ENCODE results near the gene SNX9. TPM values are rescaled to one million over a fixed set of nuclear protein-coding genes. Genes with fewer than 3 reads are reported as not detected.

SNX9 gene
- total RNA-seq, 8 experiments from 2014 or later = 8.5 to 32.0 (median 13.7) TPM

- no peak overlapping the region for H3K4me3 ChIP-seq
- 60 to 100% (median 83%) methylated on average over 1 to 6 of the region's 7 CpGs; no CpG with 5 or more reads in 1 of the 10 experiments for WGBS, 10 experiments
- peak in 3 of 8 experiments; percentile 17 to 49 (median 33) for ATAC-seq (replicated peaks in 6 of 8)
These were observed 130.6 kb downstream of the SNX9 start for GRCh38 chr6:157953580-157954091.

GRCh38 chr6:157954150-157955117 is 131.4 kb downstream of the SNX9 start:
- peak overlapping the region in 1 of 2 donors; percentile 5 for H3K27ac ChIP-seq
- H3K4me3 ChIP-seq = no peak overlapping the region
- H3K4me1 ChIP-seq (replicated peaks in 1 of 2) = peaks cover 0 to 9% of the 10 kb centered on the region in 2 donors
- peak; percentile 59 to 87 (median 76) for ATAC-seq (replicated peaks in 6 of 8)
- in situ Hi-C loops (cut with MboI; ENCODE audit: low pct_unique_long_range_greater_than_20kb in 2 of 9, low sequenced_read_pairs in 9 of 9, unreplicated experiment in 9 of 9) = no loop called here
- 34 to 100% (median 71%) methylated on average over 5 to 20 of the region's 34 CpGs for WGBS, 10 experiments

More at GRCh38 chr6:157953580-157954091, 130.6 kb downstream of the SNX9 start:
- H3K27ac ChIP-seq = no peak overlapping the region
- in situ Hi-C loops (cut with MboI; ENCODE audit: low pct_unique_long_range_greater_than_20kb in 2 of 9, low sequenced_read_pairs in 9 of 9, unreplicated experiment in 9 of 9) = no loop called here
- H3K4me1 ChIP-seq (replicated peaks in 1 of 2) = peaks cover 0 to 9% of the 10 kb centered on the region in 2 donors

- 60 to 100% (median 82%) methylated on average over 1 to 6 of the region's 6 CpGs; no CpG with 5 or more reads in 1 of the 10 experiments for WGBS, 10 experiments
- no peak for ATAC-seq (replicated peaks in 6 of 8)
- Histone ChIP-seq H3K4me1 (replicated peaks in 1 of 2) (peaks cover 0 to 9% of the 10 kb centered on the region in 2 donors), H3K27ac (no peak overlapping the region), H3K4me3 (no peak overlapping the region)
- in situ Hi-C loops (cut with MboI; ENCODE audit: low pct_unique_long_range_greater_than_20kb in 2 of 9, low sequenced_read_pairs in 9 of 9, unreplicated experiment in 9 of 9) = no loop called here
These were observed 132.6 kb downstream of the SNX9 start for GRCh38 chr6:157955675-157956074.

GRCh38 chr6:157956171-157956730 is 133.2 kb downstream of the SNX9 start:
- H3K4me3 ChIP-seq = no peak overlapping the region
- no peak for ATAC-seq (replicated peaks in 6 of 8)
- in situ Hi-C loops (cut with MboI; ENCODE audit: low pct_unique_long_range_greater_than_20kb in 2 of 9, low sequenced_read_pairs in 9 of 9, unreplicated experiment in 9 of 9) = no loop called here
- peaks cover 0 to 9% of the 10 kb centered on the region in 2 donors for H3K4me1 ChIP-seq (replicated peaks in 1 of 2)
- WGBS, 10 experiments = 17 to 100% (median 92%) methylated on average over 1 to 9 of the region's 12 CpGs; no CpG with 5 or more reads in 2 of the 10 experiments
- H3K27ac ChIP-seq = no peak overlapping the region

- in situ Hi-C loops (cut with MboI; ENCODE audit: low pct_unique_long_range_greater_than_20kb in 2 of 9, low sequenced_read_pairs in 9 of 9, unreplicated experiment in 9 of 9) = no loop called here
- H3K4me1 ChIP-seq (replicated peaks in 1 of 2) = peaks cover 0 to under 1% of the 10 kb centered on the region in 2 donors
- H3K27ac ChIP-seq = no peak overlapping the region
- no peak for ATAC-seq (replicated peaks in 6 of 8)
- no peak overlapping the region for H3K4me3 ChIP-seq
- 89 to 100% methylated on average over 1 of the region's 1 CpG; no CpG with 5 or more reads in 8 of the 10 experiments for WGBS, 10 experiments
These were observed 136.6 kb downstream of the SNX9 start for GRCh38 chr6:157959451-157960227.

- H3K4me1 ChIP-seq (replicated peaks in 1 of 2) = no peaks in the 10 kb centered on the region
- peak in 4 of 8 experiments; percentile 24 to 96 (median 94) for ATAC-seq (replicated peaks in 6 of 8)
- 0 to 93% (median 63%) methylated on average over 1 to 3 of the region's 5 CpGs for WGBS, 10 experiments
- in situ Hi-C loops (cut with MboI; ENCODE audit: low pct_unique_long_range_greater_than_20kb in 2 of 9, low sequenced_read_pairs in 9 of 9, unreplicated experiment in 9 of 9) = no loop called here
- H3K4me3 ChIP-seq = no peak overlapping the region
- H3K27ac ChIP-seq = no peak overlapping the region
These were observed 138.2 kb downstream of the SNX9 start for GRCh38 chr6:157961153-157961831.

GRCh38 chr6:157961832-157962575 is 139.0 kb downstream of the SNX9 start:
- peak in 1 of 8 experiments; percentile 45 for ATAC-seq (replicated peaks in 6 of 8)
- no peaks in the 10 kb centered on the region for H3K4me1 ChIP-seq (replicated peaks in 1 of 2)
- WGBS, 10 experiments = 67 to 98% (median 90%) methylated on average over 2 to 11 of the region's 13 CpGs; no CpG with 5 or more reads in 1 of the 10 experiments
- in situ Hi-C loops (cut with MboI; ENCODE audit: low pct_unique_long_range_greater_than_20kb in 2 of 9, low sequenced_read_pairs in 9 of 9, unreplicated experiment in 9 of 9) = no loop called here
- no peak overlapping the region for H3K27ac ChIP-seq
- H3K4me3 ChIP-seq = no peak overlapping the region

GRCh38 chr6:157962601-157963302 is 139.7 kb downstream of the SNX9 start:
- no peak for ATAC-seq (replicated peaks in 6 of 8)
- Histone ChIP-seq H3K4me3 (no peak overlapping the region), H3K27ac (no peak overlapping the region), H3K4me1 (replicated peaks in 1 of 2) (no peaks in the 10 kb centered on the region)
- 38 to 100% (median 94%) methylated on average over 1 to 12 of the region's 12 CpGs; no CpG with 5 or more reads in 1 of the 10 experiments for WGBS, 10 experiments
- in situ Hi-C loops (cut with MboI; ENCODE audit: low pct_unique_long_range_greater_than_20kb in 2 of 9, low sequenced_read_pairs in 9 of 9, unreplicated experiment in 9 of 9) = no loop called here

- WGBS, 10 experiments = 36 to 92% (median 77%) methylated on average over 1 to 3 of the region's 3 CpGs
- Histone ChIP-seq H3K4me3 (no peak overlapping the region), H3K27ac (no peak overlapping the region), H3K4me1 (replicated peaks in 1 of 2) (no peaks in the 10 kb centered on the region)
- no peak for ATAC-seq (replicated peaks in 6 of 8)
- in situ Hi-C loops (cut with MboI; ENCODE audit: low pct_unique_long_range_greater_than_20kb in 2 of 9, low sequenced_read_pairs in 9 of 9, unreplicated experiment in 9 of 9) = no loop called here
These were observed 141.1 kb downstream of the SNX9 start for GRCh38 chr6:157964100-157964499.

GRCh38 chr6:157965387-157965786 is 142.3 kb downstream of the SNX9 start:
- Histone ChIP-seq H3K27ac (no peak overlapping the region), H3K4me1 (replicated peaks in 1 of 2) (no peaks in the 10 kb centered on the region), H3K4me3 (no peak overlapping the region)
- ATAC-seq (replicated peaks in 6 of 8) = no peak
- in situ Hi-C loops (cut with MboI; ENCODE audit: low pct_unique_long_range_greater_than_20kb in 2 of 9, low sequenced_read_pairs in 9 of 9, unreplicated experiment in 9 of 9) = no loop called here
- WGBS, 10 experiments = 75 to 100% (median 93%) methylated on average over 1 to 3 of the region's 3 CpGs; no CpG with 5 or more reads in 1 of the 10 experiments

- no peak overlapping the region for H3K4me3 ChIP-seq
- in situ Hi-C loops (cut with MboI; ENCODE audit: low pct_unique_long_range_greater_than_20kb in 2 of 9, low sequenced_read_pairs in 9 of 9, unreplicated experiment in 9 of 9) = no loop called here
- WGBS, 10 experiments = 73 to 100% (median 82%) methylated on average over 1 to 5 of the region's 8 CpGs; no CpG with 5 or more reads in 6 of the 10 experiments
- no peaks in the 10 kb centered on the region for H3K4me1 ChIP-seq (replicated peaks in 1 of 2)
- no peak overlapping the region for H3K27ac ChIP-seq
- no peak for ATAC-seq (replicated peaks in 6 of 8)
These were observed 143.5 kb downstream of the SNX9 start for GRCh38 chr6:157966589-157966977.
